HCT116 (cell line): ENCODE results near the gene CLCF1. TPM values are rescaled to one million over a fixed set of nuclear protein-coding genes. Genes with fewer than 3 reads are reported as not detected.

Experiments
- ATAC-seq: fragments of 200-7000 bp; cut with Tn5 transposase; 2 replicates; pipeline ENCODE4 v1.9.1; 2020; ENCODE audit warnings: mild to moderate bottlenecking, moderate library complexity
- BruUV-seq: library from RNA; stranded (reverse); fragments of 400-500 nt; replicated peaks from 2 replicates; lab custom pipeline; 2021; lab: Mats Ljungman, UMichigan
- CTCF ChIA-PET: fragments of 300-600 bp; sonication (Branson Sonifier 250); formaldehyde crosslinking; loops from one replicate; lab custom pipeline; 2021; ENCODE audit warnings: antibody characterized with exemption; lab: Charles Lee
- POLR2A ChIA-PET: fragments of 300-600, 350-600 bp; sonication (Branson Sonifier 250); formaldehyde crosslinking; loops from one replicate; lab custom pipeline; 2021; ENCODE audit warnings: antibody characterized with exemption; lab: Charles Lee
- RAD21 ChIA-PET, 2 experiments: fragments of 300-600 bp; sonication (Branson Sonifier 250); formaldehyde crosslinking; loops; one replicate each; lab custom pipeline; 2023; ENCODE audit warnings: low total read pairs in 2 of 2; ENCODE audit not compliant: uncharacterized antibody in 2 of 2, unreplicated experiment in 2 of 2, low non-redundant PET in 1 of 2; lab: Charles Lee
- DNase-seq: peaks from one replicate; pipeline ENCODE4 v3.0.0-alpha.2; 2010; ENCODE audit warnings: low read depth, low spot score
- H2AFZ ChIP-seq: fragments of 200-600 bp; shearing (Covaris generic), sonication (generic); 2 replicates; pipeline ENCODE4 v1.6.1; 2017; ENCODE audit warnings: low read depth, mixed run types, mixed read lengths, antibody characterized with exemption, low read length; ENCODE audit not compliant: poor library complexity, severe bottlenecking
- H3K27ac ChIP-seq: 2 replicates; pipeline ENCODE4 v1.5.1; 2012; ENCODE audit warnings: low read depth, low read length
- H3K27me3 ChIP-seq: fragments of 200-600 bp; sonication (generic); 2 replicates; pipeline ENCODE4 v1.6.1; 2016; ENCODE audit warnings: mixed run types, low read length, mixed read lengths; ENCODE audit not compliant: insufficient read depth
- H3K36me3 ChIP-seq, 2 experiments: fragments of 200-500 bp in 1 of 2; fragments of 200-600 bp in 1 of 2; sonication (Bioruptor generic) in 1 of 2; sonication (generic) in 1 of 2; 2 replicates each; pipeline versions ENCODE4 v1.5.1 to v1.6.1; 2014 to 2016; ENCODE audit warnings: low read length in 2 of 2, inconsistent platforms in 1 of 2, mixed read lengths in 1 of 2, mixed run types in 1 of 2; ENCODE audit not compliant: insufficient read depth in 2 of 2, control insufficient read depth in 1 of 2
- H3K4me1 ChIP-seq, 2 experiments: fragments of 200-600 bp in 1 of 2; sonication (generic) in 1 of 2; 2 replicates each; pipeline versions ENCODE4 v1.5.1 to v1.6.1; 2012 to 2017; ENCODE audit warnings: low read length in 2 of 2, inconsistent platforms in 1 of 2, mild to moderate bottlenecking in 1 of 2, mixed read lengths in 1 of 2, mixed run types in 1 of 2, moderate library complexity in 1 of 2; ENCODE audit not compliant: insufficient read depth in 2 of 2, control insufficient read depth in 1 of 2
- H3K4me2 ChIP-seq: fragments of 200-600 bp; sonication (generic); 2 replicates; pipeline ENCODE4 v1.6.1; 2017; ENCODE audit warnings: mixed run types, low read length, mixed read lengths
- H3K4me3 ChIP-seq, 2 experiments: fragments of 200-600 bp in 1 of 2; sonication (generic) in 1 of 2; replicated peaks in 1 of 2; 2 replicates each; pipeline ENCODE4 v1.5.1; 2011 to 2016; ENCODE audit warnings: low read length in 2 of 2, control low read depth in 1 of 2, low read depth in 1 of 2, mild to moderate bottlenecking in 1 of 2, mixed read lengths in 1 of 2, mixed run types in 1 of 2
- H3K79me2 ChIP-seq: fragments of 200-600 bp; sonication (generic); 2 replicates; pipeline ENCODE4 v1.6.1; 2017; ENCODE audit warnings: mild to moderate bottlenecking, mixed run types, low read length, moderate library complexity, mixed read lengths; ENCODE audit not compliant: insufficient read depth
- H3K9ac ChIP-seq: fragments of 200-600 bp; sonication (generic); 2 replicates; pipeline ENCODE4 v1.6.1; 2016; ENCODE audit warnings: low read length, mixed read lengths
- H3K9me2 ChIP-seq: fragments of 200-600 bp; sonication (generic), shearing (Covaris generic); 2 replicates; pipeline ENCODE4 v1.6.1; 2017; ENCODE audit warnings: mixed run types, mild to moderate bottlenecking, moderate library complexity; ENCODE audit not compliant: insufficient read depth
- H3K9me3 ChIP-seq, 2 experiments: fragments of 200-500 bp in 1 of 2; fragments of 200-600 bp in 1 of 2; sonication (Bioruptor generic) in 1 of 2; sonication (generic) in 1 of 2; 2 replicates each; pipeline ENCODE4 v1.6.1; 2014 to 2017; ENCODE audit warnings: low read length in 2 of 2, mixed read lengths in 2 of 2, inconsistent platforms in 1 of 2, low read depth in 1 of 2, mild to moderate bottlenecking in 1 of 2, mixed run types in 1 of 2, moderate library complexity in 1 of 2; ENCODE audit not compliant: control insufficient read depth in 1 of 2, insufficient read depth in 1 of 2
- H4K20me1 ChIP-seq: fragments of 200-600 bp; sonication (generic), shearing (Covaris generic); 2 replicates; pipeline ENCODE4 v1.6.1; 2017; ENCODE audit warnings: mixed run types, mild to moderate bottlenecking, moderate library complexity; ENCODE audit not compliant: insufficient read depth
- CBX3 ChIP-seq: IDR thresholded peaks from 2 replicates; pipeline ENCODE4 v1.6.1; 2012; ENCODE audit warnings: low read depth
- CEBPB ChIP-seq: IDR thresholded peaks from 2 replicates; pipeline ENCODE4 v1.6.1; 2012; ENCODE audit warnings: low read depth
- CTCF ChIP-seq, 3 experiments: fragments of 200-600 bp in 1 of 3; sonication (generic) in 1 of 3; IDR thresholded peaks in 2 of 3; conservative IDR thresholded peaks in 1 of 3; 2 replicates each; pipeline ENCODE4 v1.5.1; 2012 to 2017; ENCODE audit warnings: low read depth in 2 of 3, low read length in 2 of 3, antibody characterized with exemption in 1 of 3, borderline replicate concordance in 1 of 3, control low read depth in 1 of 3, mild to moderate bottlenecking in 1 of 3, mixed read lengths in 1 of 3, mixed run types in 1 of 3, moderate library complexity in 1 of 3; ENCODE audit not compliant: insufficient read depth in 1 of 3
- EGR1 ChIP-seq: IDR thresholded peaks from 2 replicates; pipeline ENCODE4 v1.6.1; 2012; ENCODE audit warnings: low read depth
- EZH2 ChIP-seq: fragments of 200-600 bp; sonication (generic); IDR thresholded peaks from 2 replicates; pipeline ENCODE4 v1.6.1; 2017; ENCODE audit warnings: antibody characterized with exemption, mixed run types
- EZH2phosphoT487 ChIP-seq: fragments of 200-600 bp; IDR thresholded peaks from 2 replicates; pipeline ENCODE4 v1.6.1; 2018; ENCODE audit warnings: antibody characterized with exemption, borderline replicate concordance
- POLR2A ChIP-seq: IDR thresholded peaks from 2 replicates; pipeline ENCODE4 v1.7.0; 2011; ENCODE audit warnings: borderline replicate concordance; ENCODE audit not compliant: insufficient read depth, insufficient read length; ENCODE audit errors: extremely low read depth
- POLR2AphosphoS5 ChIP-seq: IDR thresholded peaks from 2 replicates; pipeline ENCODE4 v1.6.1; 2011; ENCODE audit warnings: mild to moderate bottlenecking, low read depth, low read length, moderate library complexity
- RAD21 ChIP-seq: IDR thresholded peaks from 2 replicates; pipeline ENCODE4 v1.6.1; 2012; ENCODE audit warnings: low read depth, mild to moderate bottlenecking
- REST ChIP-seq: IDR thresholded peaks from 2 replicates; pipeline ENCODE4 v1.6.1; 2012; ENCODE audit warnings: low read depth
- SIN3A ChIP-seq: IDR thresholded peaks from 2 replicates; pipeline ENCODE4 v1.6.1; 2012; ENCODE audit warnings: low read depth
- TCF7L2 ChIP-seq: IDR thresholded peaks from 2 replicates; pipeline ENCODE4 v1.7.0; 2011; ENCODE audit warnings: borderline replicate concordance, inconsistent platforms; ENCODE audit not compliant: insufficient read depth, insufficient read length; ENCODE audit errors: extremely low read depth
- ZNF274 ChIP-seq: fragments of 200-500 bp; sonication (Bioruptor generic); IDR thresholded peaks from 2 replicates; pipeline ENCODE4 v1.6.1; 2014; ENCODE audit warnings: mild to moderate bottlenecking, low read depth, low read length, inconsistent platforms
- intact Hi-C: fragments of 100-400 bp; cut with micrococcal nuclease; formaldehyde crosslinking; loops from 2 replicates; pipeline ENCODE4 v1.10.0; 2022
- total RNA-seq: library from RNA; stranded (reverse); gene quantifications from one replicate; pipeline ENCODE4 v1.2.1, GENCODE V29; 2021; ENCODE audit not compliant: unreplicated experiment

The CLCF1 gene
- total RNA-seq, 1 experiment from 2014 or later: 12.2 TPM

- Histone ChIP-seq H4K20me1 (no peaks in the 10 kb centered on the region), H3K36me3 (no peaks in the 10 kb centered on the region), H3K9me3 (no peaks in the 10 kb centered on the region), H3K27ac (no peak overlapping the region), H3K4me3 (no peak overlapping the region), H3K4me2 (no peak overlapping the region), H2AFZ (no peak overlapping the region), H3K27me3 (no peaks in the 10 kb centered on the region), H3K4me1 (peaks cover 24 to 70% of the 10 kb centered on the region in 2 experiments), H3K9ac (no peak overlapping the region), H3K79me2 (no peaks in the 10 kb centered on the region; the same call in 1 of the 2 replicates)
- no TSS peak for BruUV-seq
- ATAC-seq (no peak), DNase-seq (no peak)
- ChIA-PET POLR2A (no interaction called here), CTCF (interaction anchor here (1.3 to 16.6 kb wide), 2 partner anchors 27 to 52 kb away, joined by 5 to 456 read pairs; partner anchors contain the start of genes CLCF1 and PPP1CA)
- intact Hi-C loops: no loop called here
- TF ChIP-seq EZH2 (no peak), EGR1 (no peak), CEBPB (no peak), POLR2AphosphoS5 (no peak), CBX3 (no peak), ZNF274 (no peak), SIN3A (no peak), CTCF (IDR thresholded peaks at IDR 0.05 in 2 of 3, conservative IDR thresholded peaks at IDR 0.05 in 1 of 3; ENCODE audit: borderline replicate concordance in 1 of 3, insufficient read depth in 1 of 3, low read depth in 2 of 3, low read length in 2 of 3) (no peak), EZH2phosphoT487 (no peak), POLR2A (no peak), REST (no peak), TCF7L2 (no peak), RAD21 (no peak)
- TF ChIP-seq, all 23 proteins: peak for 0
- RAD21 ChIA-PET: no interaction called here
- no peaks in the 10 kb centered on the region for H3K9me2 ChIP-seq
Observed at GRCh38 chr11:67349036-67349435, 24.4 kb downstream of the CLCF1 start.
